SU-DHL-6 (cell line): ENCODE results near the gene ST3GAL6.

ENCODE experiments used
- EZH2phosphoT487 ChIP-seq: fragments of 200-600 bp; sonication (generic), shearing (Covaris generic); conservative IDR thresholded peaks from 2 replicates; pipeline ENCODE4 v1.6.1; 2018; ENCODE audit warnings: mild to moderate bottlenecking, antibody characterized with exemption, low read length, moderate library complexity, mixed read lengths
- TF ChIP-seq, protein P1 (sequence below): fragments of 200-600 bp; sonication (generic); IDR thresholded peaks from one replicate; pipeline ENCODE4 v1.5.1; 2017; ENCODE audit warnings: antibody characterized with exemption, mild to moderate bottlenecking, low read length, moderate library complexity; ENCODE audit not compliant: insufficient read depth, poor library complexity, severe bottlenecking

DNA sequence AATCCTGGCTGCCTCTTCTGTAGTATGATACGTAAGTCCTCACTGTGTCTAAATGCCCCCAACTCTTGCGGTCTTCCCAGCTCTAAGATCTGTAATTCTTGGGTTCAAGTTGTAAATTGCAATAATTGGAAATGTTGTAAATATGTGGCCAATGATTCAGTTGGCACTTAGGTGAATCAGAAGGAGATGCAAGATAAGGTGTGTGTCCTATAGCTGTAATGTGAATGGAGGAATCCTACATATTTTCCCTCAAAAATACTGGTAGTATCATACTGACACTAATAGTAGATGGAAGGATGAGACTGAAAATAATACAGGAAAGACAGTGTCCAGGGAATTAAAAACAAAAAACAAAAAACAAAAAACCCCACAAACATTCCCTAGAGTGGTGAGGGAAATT, 3.5 kb upstream of the ST3GAL6 start:
- TF ChIP-seq, protein P1, sequence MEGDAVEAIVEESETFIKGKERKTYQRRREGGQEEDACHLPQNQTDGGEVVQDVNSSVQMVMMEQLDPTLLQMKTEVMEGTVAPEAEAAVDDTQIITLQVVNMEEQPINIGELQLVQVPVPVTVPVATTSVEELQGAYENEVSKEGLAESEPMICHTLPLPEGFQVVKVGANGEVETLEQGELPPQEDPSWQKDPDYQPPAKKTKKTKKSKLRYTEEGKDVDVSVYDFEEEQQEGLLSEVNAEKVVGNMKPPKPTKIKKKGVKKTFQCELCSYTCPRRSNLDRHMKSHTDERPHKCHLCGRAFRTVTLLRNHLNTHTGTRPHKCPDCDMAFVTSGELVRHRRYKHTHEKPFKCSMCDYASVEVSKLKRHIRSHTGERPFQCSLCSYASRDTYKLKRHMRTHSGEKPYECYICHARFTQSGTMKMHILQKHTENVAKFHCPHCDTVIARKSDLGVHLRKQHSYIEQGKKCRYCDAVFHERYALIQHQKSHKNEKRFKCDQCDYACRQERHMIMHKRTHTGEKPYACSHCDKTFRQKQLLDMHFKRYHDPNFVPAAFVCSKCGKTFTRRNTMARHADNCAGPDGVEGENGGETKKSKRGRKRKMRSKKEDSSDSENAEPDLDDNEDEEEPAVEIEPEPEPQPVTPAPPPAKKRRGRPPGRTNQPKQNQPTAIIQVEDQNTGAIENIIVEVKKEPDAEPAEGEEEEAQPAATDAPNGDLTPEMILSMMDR = no peak
- TF ChIP-seq EZH2phosphoT487 = no peak
